OCI-LY7 (cell line): ENCODE results near the gene TEX101. TPM values are rescaled to one million over a fixed set of nuclear protein-coding genes. Genes with fewer than 3 reads are reported as not detected.

Experiments
- BruUV-seq: library from RNA; stranded (reverse); fragments of 400-500 nt; replicated peaks from 2 replicates; lab custom pipeline; 2021; lab: Mats Ljungman, UMichigan
- CTCF ChIA-PET: fragments of 300-600 bp; sonication (Branson Sonifier 250); formaldehyde crosslinking; loops from one replicate; lab custom pipeline; 2022; ENCODE audit warnings: antibody characterized with exemption; ENCODE audit not compliant: unreplicated experiment; lab: Charles Lee
- POLR2A ChIA-PET: fragments of 300-600 bp; sonication (Branson Sonifier 250); formaldehyde crosslinking; loops from one replicate; lab custom pipeline; 2022; ENCODE audit warnings: antibody characterized with exemption; lab: Charles Lee
- DNase-seq: peaks from one replicate; pipeline ENCODE4 v3.0.0-alpha.2; 2015; ENCODE audit warnings: low spot score
- H2AFZ ChIP-seq: fragments of 200-600 bp; sonication (generic), shearing (Covaris generic); 2 replicates; pipeline ENCODE4 v1.6.1; 2014; ENCODE audit warnings: mild to moderate bottlenecking, antibody characterized with exemption, low read length, moderate library complexity
- H3K27ac ChIP-seq: fragments of 200-600 bp; sonication (generic); 2 replicates; pipeline ENCODE4 v1.5.1; 2014; ENCODE audit warnings: mixed run types, low read depth, mild to moderate bottlenecking, moderate library complexity, low read length, inconsistent platforms; ENCODE audit not compliant: poor library complexity, severe bottlenecking
- H3K36me3 ChIP-seq: fragments of 200-600 bp; sonication (generic); 2 replicates; pipeline ENCODE4 v1.6.1; 2014; ENCODE audit warnings: mild to moderate bottlenecking, antibody characterized with exemption, low read length, moderate library complexity, mixed read lengths; ENCODE audit not compliant: insufficient read depth
- H3K4me1 ChIP-seq: fragments of 200-600 bp; sonication (generic); 2 replicates; pipeline ENCODE4 v1.5.1; 2014; ENCODE audit warnings: mild to moderate bottlenecking, low read length; ENCODE audit not compliant: insufficient read depth, poor library complexity, severe bottlenecking
- H3K4me2 ChIP-seq: fragments of 200-600 bp; sonication (generic); 2 replicates; pipeline ENCODE4 v1.6.1; 2014; ENCODE audit warnings: mild to moderate bottlenecking, low read length
- H3K4me3 ChIP-seq: fragments of 200-600 bp; sonication (generic); 2 replicates; pipeline ENCODE4 v1.5.1; 2014; ENCODE audit warnings: mild to moderate bottlenecking, low read depth, low read length; ENCODE audit not compliant: poor library complexity, severe bottlenecking
- H3K79me2 ChIP-seq: fragments of 200-600 bp; sonication (generic); 2 replicates; pipeline ENCODE4 v1.6.1; 2016; ENCODE audit warnings: low read depth, mild to moderate bottlenecking, low read length, moderate library complexity, mixed read lengths; ENCODE audit not compliant: insufficient read depth
- H3K9me2 ChIP-seq: fragments of 200-600 bp; sonication (generic); 2 replicates; pipeline ENCODE4 v1.6.1; 2016; ENCODE audit warnings: mild to moderate bottlenecking, low read length, mixed read lengths; ENCODE audit not compliant: insufficient read depth
- H3K9me3 ChIP-seq: fragments of 200-600 bp; sonication (generic); 2 replicates; pipeline ENCODE4 v1.6.1; 2014; ENCODE audit warnings: mild to moderate bottlenecking, mixed run types, low read length, mixed read lengths
- H4K20me1 ChIP-seq: fragments of 200-600 bp; sonication (generic); 2 replicates; pipeline ENCODE4 v1.6.1; 2014; ENCODE audit warnings: mild to moderate bottlenecking, antibody characterized with exemption, low read length, moderate library complexity, mixed read lengths; ENCODE audit not compliant: insufficient read depth
- CTCF ChIP-seq: fragments of 200-600 bp; sonication (generic); conservative IDR thresholded peaks from 2 replicates; pipeline ENCODE4 v1.5.1; 2014; ENCODE audit warnings: mild to moderate bottlenecking, antibody characterized with exemption, low read length, moderate library complexity, mixed read lengths
- EZH2phosphoT487 ChIP-seq: fragments of 200-600 bp; sonication (generic); IDR thresholded peaks from 2 replicates; pipeline ENCODE4 v1.6.1; 2018; ENCODE audit warnings: low read depth, borderline replicate concordance, mild to moderate bottlenecking, mixed run types, antibody characterized with exemption, low read length, moderate library complexity, mixed read lengths
- intact Hi-C: fragments of 100-400 bp; cut with micrococcal nuclease; formaldehyde crosslinking; loops from one replicate; pipeline ENCODE4 v1.10.0; 2022; ENCODE audit not compliant: unreplicated experiment
- total RNA-seq, 2 experiments: library from RNA; depleted of rRNA in 1 of 2; stranded (reverse); fragments of >200 nt in 1 of 2; shearing (Covaris generic) in 1 of 2; gene quantifications; 2 replicates each; pipeline ENCODE4 v1.2.3, GENCODE V29; 2014 to 2022

The TEX101 gene
- total RNA-seq, 2 experiments from 2014 or later, result not detected

GRCh38 chr19:43467730-43468129, 53.0 kb downstream of the TEX101 start:
- no peak overlapping the region for H2AFZ ChIP-seq
- no peaks in the 10 kb centered on the region for H3K9me3 ChIP-seq
- no peaks in the 10 kb centered on the region for H3K79me2 ChIP-seq
- CTCF ChIA-PET, result no interaction called here
- peaks cover 13% of the 10 kb centered on the region for H3K4me1 ChIP-seq
- POLR2A ChIA-PET, result no interaction called here
- H3K27ac ChIP-seq, result no peak overlapping the region
- H3K4me2 ChIP-seq, result no peak overlapping the region
- no peak overlapping the region for H3K4me3 ChIP-seq
- no TSS peak for BruUV-seq
- TF ChIP-seq CTCF, result no peak
- no peak for TF ChIP-seq EZH2phosphoT487
- no peaks in the 10 kb centered on the region for H3K9me2 ChIP-seq
- intact Hi-C loops, result no loop called here
- no peak for DNase-seq
- H4K20me1 ChIP-seq, result no peaks in the 10 kb centered on the region
- no peaks in the 10 kb centered on the region for H3K36me3 ChIP-seq

Other genes starting within 250 kb of the TEX101 start
- not detected in 2 replicates for gene PSG5, start 228.4 kb upstream of the TEX101 start, total RNA-seq (2014; rRNA removed; shearing (Covaris generic))
- not detected in 2 replicates for gene PSG5, start 228.4 kb upstream of the TEX101 start, total RNA-seq (2022)
- gene PSG4, start 209.3 kb upstream of the TEX101 start, total RNA-seq (2014; rRNA removed; shearing (Covaris generic)), result not detected in 2 replicates
- not detected in 2 replicates for gene PSG4, start 209.3 kb upstream of the TEX101 start, total RNA-seq (2022)
- gene PSG9, start 145.4 kb upstream of the TEX101 start, total RNA-seq (2014; rRNA removed; shearing (Covaris generic)), result not detected in 2 replicates
- not detected in 2 replicates for gene PSG9, start 145.4 kb upstream of the TEX101 start, total RNA-seq (2022)
- gene CD177, start 61.2 kb upstream of the TEX101 start, total RNA-seq (2014; rRNA removed; shearing (Covaris generic)), result not detected in 2 replicates
- not detected in 2 replicates for gene CD177, start 61.2 kb upstream of the TEX101 start, total RNA-seq (2022)
- gene LYPD3, start 50.7 kb downstream of the TEX101 start, total RNA-seq (2014; rRNA removed; shearing (Covaris generic)), result not detected in 2 replicates
- gene LYPD3, start 50.7 kb downstream of the TEX101 start, total RNA-seq (2022), result 0.42 TPM in 1 of 2 replicates, not detected in the other
- gene PHLDB3, start 89.9 kb downstream of the TEX101 start, total RNA-seq (2014; rRNA removed; shearing (Covaris generic)), result 12.9 and 20.6 TPM in 2 replicates
- 6.0 and 9.9 TPM in 2 replicates for gene PHLDB3, start 89.9 kb downstream of the TEX101 start, total RNA-seq (2022)
- gene ETHE1, start 112.3 kb downstream of the TEX101 start, total RNA-seq (2014; rRNA removed; shearing (Covaris generic)), result 1.7 and 5.7 TPM in 2 replicates
- gene ETHE1, start 112.3 kb downstream of the TEX101 start, total RNA-seq (2022), result 6.2 and 6.4 TPM in 2 replicates
- not detected in 2 replicates for gene ZNF575, start 118.3 kb downstream of the TEX101 start, total RNA-seq (2014; rRNA removed; shearing (Covaris generic))
- gene ZNF575, start 118.3 kb downstream of the TEX101 start, total RNA-seq (2022), result 2.0 and 2.7 TPM in 2 replicates
- 28.7 and 35.9 TPM in 2 replicates for gene XRCC1, start 160.6 kb downstream of the TEX101 start, total RNA-seq (2014; rRNA removed; shearing (Covaris generic))
- gene XRCC1, start 160.6 kb downstream of the TEX101 start, total RNA-seq (2022), result 27.2 and 33.7 TPM in 2 replicates
- 4.9 and 11.5 TPM in 2 replicates for gene PINLYP, start 160.9 kb downstream of the TEX101 start, total RNA-seq (2014; rRNA removed; shearing (Covaris generic))
- 0.40 and 0.81 TPM in 2 replicates for gene PINLYP, start 160.9 kb downstream of the TEX101 start, total RNA-seq (2022)
- gene IRGQ, start 181.2 kb downstream of the TEX101 start, total RNA-seq (2014; rRNA removed; shearing (Covaris generic)), result 6.4 and 23.0 TPM in 2 replicates
- 15.1 and 15.3 TPM in 2 replicates for gene IRGQ, start 181.2 kb downstream of the TEX101 start, total RNA-seq (2022)
- gene ZNF576, start 181.7 kb downstream of the TEX101 start, total RNA-seq (2014; rRNA removed; shearing (Covaris generic)), result 11.6 and 20.2 TPM in 2 replicates
- 14.5 and 17.8 TPM in 2 replicates for gene ZNF576, start 181.7 kb downstream of the TEX101 start, total RNA-seq (2022)
- 0.36 and 0.73 TPM in 2 replicates for gene SRRM5, start 197.2 kb downstream of the TEX101 start, total RNA-seq (2014; rRNA removed; shearing (Covaris generic))
- gene SRRM5, start 197.2 kb downstream of the TEX101 start, total RNA-seq (2022), result 0.61 and 0.85 TPM in 2 replicates
- gene ZNF428, start 204.7 kb downstream of the TEX101 start, total RNA-seq (2014; rRNA removed; shearing (Covaris generic)), result 91.1 and 98.1 TPM in 2 replicates
- 28.5 and 31.0 TPM in 2 replicates for gene ZNF428, start 204.7 kb downstream of the TEX101 start, total RNA-seq (2022)
- gene CADM4, start 225.0 kb downstream of the TEX101 start, total RNA-seq (2014; rRNA removed; shearing (Covaris generic)), result 0.05 TPM in 1 of 2 replicates, not detected in the other
- gene CADM4, start 225.0 kb downstream of the TEX101 start, total RNA-seq (2022), result not detected in 2 replicates